GM12865 (cell line): ENCODE data around the gene MAGI2.

Experiments used
- DNase-seq: peaks from one replicate; pipeline ENCODE4 v3.0.0; 2010; ENCODE audit warnings: low read depth
- H3K4me3 ChIP-seq: 2 replicates; pipeline ENCODE4 v1.5.1; 2011; ENCODE audit warnings: mild to moderate bottlenecking, low read depth, low read length, control low read depth
- CTCF ChIP-seq: IDR thresholded peaks from 2 replicates; pipeline ENCODE4 v1.5.1; 2011; ENCODE audit warnings: low read length, control low read depth, low read depth, inconsistent platforms; ENCODE audit not compliant: insufficient read depth; ENCODE audit errors: missing control alignments

Gene MAGI2

GRCh38 chr7:78082556-78082955 lies 1370.9 kb downstream of the MAGI2 start:
- no peak for TF ChIP-seq CTCF
- H3K4me3 ChIP-seq: no peak overlapping the region
- DNase-seq: no peak

- TF ChIP-seq CTCF: no peak
- no peak overlapping the region for H3K4me3 ChIP-seq
- peak; percentile 2 for DNase-seq
Measured at GRCh38 chr7:78081888-78082287, 1371.6 kb downstream of the MAGI2 start.

- no peak for TF ChIP-seq CTCF
- no peak for DNase-seq
- H3K4me3 ChIP-seq: no peak overlapping the region
Measured at GRCh38 chr7:78081344-78081743, 1372.1 kb downstream of the MAGI2 start.

- TF ChIP-seq CTCF: no peak
- DNase-seq: no peak
- H3K4me3 ChIP-seq: no peak overlapping the region
Measured at GRCh38 chr7:78080811-78081210, 1372.7 kb downstream of the MAGI2 start.

GRCh38 chr7:78080241-78080640 lies 1373.2 kb downstream of the MAGI2 start:
- no peak overlapping the region for H3K4me3 ChIP-seq
- no peak for TF ChIP-seq CTCF
- DNase-seq: no peak

- DNase-seq: no peak
- no peak for TF ChIP-seq CTCF
Measured at GRCh38 chr7:78074713-78075112, 1378.8 kb downstream of the MAGI2 start.

GRCh38 chr7:78073609-78074382 lies 1379.7 kb downstream of the MAGI2 start:
- DNase-seq: no peak
- H3K4me3 ChIP-seq: no peak overlapping the region
- TF ChIP-seq CTCF: no peak

More at GRCh38 chr7:78074713-78075112, 1378.8 kb downstream of the MAGI2 start:
- H3K4me3 ChIP-seq: no peak overlapping the region
